Spleen (tissue), 7 donors: ENCODE data around the gene LRRC8E.

Experiments
- POLR2A ChIP-seq, 3 donors: fragments of 450-650 bp; IDR thresholded peaks; one replicate each; pipeline ENCODE4 v1.5.1; 2017; ENCODE audit warnings: antibody characterized with exemption in 3 of 3, mild to moderate bottlenecking in 1 of 3
- TF ChIP-seq, protein P1 (sequence below), 11 experiments: fragments of 200-600 bp in 7 of 11; fragments of 450-650 bp in 4 of 11; sonication (generic) in 4 of 11; IDR thresholded peaks in 8 of 11; conservative IDR thresholded peaks in 3 of 11; 1 replicate in 7 of 11; 2 replicates in 4 of 11; pipeline versions ENCODE4 v1.4.0 to v1.8.0; 2016 to 2021; ENCODE audit warnings: antibody characterized with exemption in 11 of 11, inconsistent platforms in 4 of 11, mild to moderate bottlenecking in 1 of 11
- donor health status: DM: no; HTN: no; CAD: no; lungs with moderate emphysema.
- donor health status: DM: no; HTN: no; CAD: no.
- donor health status: DM: no; HTN: no; CAD: no.

- no peak for TF ChIP-seq POLR2A (IDR thresholded peaks at IDR 0.05)
- TF ChIP-seq, protein P1, sequence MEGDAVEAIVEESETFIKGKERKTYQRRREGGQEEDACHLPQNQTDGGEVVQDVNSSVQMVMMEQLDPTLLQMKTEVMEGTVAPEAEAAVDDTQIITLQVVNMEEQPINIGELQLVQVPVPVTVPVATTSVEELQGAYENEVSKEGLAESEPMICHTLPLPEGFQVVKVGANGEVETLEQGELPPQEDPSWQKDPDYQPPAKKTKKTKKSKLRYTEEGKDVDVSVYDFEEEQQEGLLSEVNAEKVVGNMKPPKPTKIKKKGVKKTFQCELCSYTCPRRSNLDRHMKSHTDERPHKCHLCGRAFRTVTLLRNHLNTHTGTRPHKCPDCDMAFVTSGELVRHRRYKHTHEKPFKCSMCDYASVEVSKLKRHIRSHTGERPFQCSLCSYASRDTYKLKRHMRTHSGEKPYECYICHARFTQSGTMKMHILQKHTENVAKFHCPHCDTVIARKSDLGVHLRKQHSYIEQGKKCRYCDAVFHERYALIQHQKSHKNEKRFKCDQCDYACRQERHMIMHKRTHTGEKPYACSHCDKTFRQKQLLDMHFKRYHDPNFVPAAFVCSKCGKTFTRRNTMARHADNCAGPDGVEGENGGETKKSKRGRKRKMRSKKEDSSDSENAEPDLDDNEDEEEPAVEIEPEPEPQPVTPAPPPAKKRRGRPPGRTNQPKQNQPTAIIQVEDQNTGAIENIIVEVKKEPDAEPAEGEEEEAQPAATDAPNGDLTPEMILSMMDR (IDR thresholded peaks at IDR 0.05 in 8 of 11, conservative IDR thresholded peaks at IDR 0.05 in 3 of 11): no peak
Observed at GRCh38 chr19:7853770-7854128, 34.6 kb upstream of the LRRC8E start.
